Germinal center (tissue), 1 donor: ENCODE measurements around the gene RAB17.

Source experiments
- DNase-seq: peaks from one replicate; pipeline ENCODE4 v3.0.0; 2012; ENCODE audit warnings: mixed read lengths, low spot score

Gene RAB17, protein sequence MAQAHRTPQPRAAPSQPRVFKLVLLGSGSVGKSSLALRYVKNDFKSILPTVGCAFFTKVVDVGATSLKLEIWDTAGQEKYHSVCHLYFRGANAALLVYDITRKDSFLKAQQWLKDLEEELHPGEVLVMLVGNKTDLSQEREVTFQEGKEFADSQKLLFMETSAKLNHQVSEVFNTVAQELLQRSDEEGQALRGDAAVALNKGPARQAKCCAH

DNA sequence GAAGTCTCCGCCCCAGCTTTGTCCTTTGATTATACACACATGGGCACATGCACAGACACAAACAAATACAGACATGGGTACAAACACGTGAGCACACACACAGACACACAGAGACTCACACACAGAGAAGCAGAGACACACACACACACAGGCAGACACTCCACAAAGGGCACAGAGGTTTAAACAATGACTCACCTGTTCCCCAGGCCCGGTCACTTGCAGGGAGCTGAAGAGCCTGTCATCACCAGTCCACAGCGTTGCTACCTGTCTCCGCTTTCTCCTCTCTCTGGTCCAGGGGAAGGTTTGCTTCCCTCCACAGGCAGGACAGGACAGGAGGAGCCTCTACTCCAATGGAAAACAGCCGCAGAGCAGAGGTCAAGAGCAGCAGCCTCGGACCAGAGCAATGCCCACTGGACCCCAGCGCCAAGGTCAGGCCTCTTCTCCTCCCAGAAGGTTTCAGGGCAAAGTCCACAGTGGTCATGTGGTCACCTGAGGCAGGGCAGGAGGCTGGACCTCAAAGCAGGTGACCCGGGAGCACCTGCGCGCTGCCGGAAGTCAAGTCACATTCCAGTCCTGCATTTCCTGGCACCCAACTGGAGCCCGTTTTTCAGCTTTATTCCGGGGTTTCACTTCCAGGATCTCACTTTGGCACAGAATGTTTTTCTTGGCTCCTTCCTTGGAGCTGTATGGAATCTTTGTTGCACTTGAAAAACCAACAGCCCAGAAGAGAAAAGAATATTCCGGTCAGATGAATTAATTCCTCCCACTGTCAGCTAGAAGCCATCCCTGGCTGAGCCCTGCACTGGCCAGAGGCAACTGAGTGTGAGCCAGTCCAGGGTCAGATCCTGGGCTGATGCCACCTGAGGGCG lies at the start of gene RAB17:
Gene RAB17, minus strand, starts transcription at position 463 of the 869 bp plus-strand sequence. CDS start 4,580 bp downstream, outside the sequence.
- no peak for DNase-seq

DNA sequence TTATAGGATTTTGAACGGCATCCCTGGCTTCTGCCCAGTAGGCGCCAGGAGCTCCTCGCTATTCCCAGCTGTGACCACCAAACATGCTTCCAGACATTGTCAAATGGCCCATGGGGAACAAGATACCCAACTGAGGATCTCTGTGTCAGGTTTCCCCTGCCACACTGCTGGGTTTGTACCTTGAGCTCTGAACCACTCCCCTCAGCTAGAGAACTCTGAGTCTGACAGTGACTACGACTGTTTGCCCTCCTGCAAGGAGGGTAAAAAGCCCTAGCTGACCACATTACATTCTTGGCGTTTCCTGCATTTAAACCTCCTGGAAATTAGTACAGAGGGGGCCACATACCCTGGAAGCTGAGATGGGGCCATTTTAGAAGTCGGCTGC lies 49.3 kb upstream of the RAB17 start:
- no peak for DNase-seq

DNA sequence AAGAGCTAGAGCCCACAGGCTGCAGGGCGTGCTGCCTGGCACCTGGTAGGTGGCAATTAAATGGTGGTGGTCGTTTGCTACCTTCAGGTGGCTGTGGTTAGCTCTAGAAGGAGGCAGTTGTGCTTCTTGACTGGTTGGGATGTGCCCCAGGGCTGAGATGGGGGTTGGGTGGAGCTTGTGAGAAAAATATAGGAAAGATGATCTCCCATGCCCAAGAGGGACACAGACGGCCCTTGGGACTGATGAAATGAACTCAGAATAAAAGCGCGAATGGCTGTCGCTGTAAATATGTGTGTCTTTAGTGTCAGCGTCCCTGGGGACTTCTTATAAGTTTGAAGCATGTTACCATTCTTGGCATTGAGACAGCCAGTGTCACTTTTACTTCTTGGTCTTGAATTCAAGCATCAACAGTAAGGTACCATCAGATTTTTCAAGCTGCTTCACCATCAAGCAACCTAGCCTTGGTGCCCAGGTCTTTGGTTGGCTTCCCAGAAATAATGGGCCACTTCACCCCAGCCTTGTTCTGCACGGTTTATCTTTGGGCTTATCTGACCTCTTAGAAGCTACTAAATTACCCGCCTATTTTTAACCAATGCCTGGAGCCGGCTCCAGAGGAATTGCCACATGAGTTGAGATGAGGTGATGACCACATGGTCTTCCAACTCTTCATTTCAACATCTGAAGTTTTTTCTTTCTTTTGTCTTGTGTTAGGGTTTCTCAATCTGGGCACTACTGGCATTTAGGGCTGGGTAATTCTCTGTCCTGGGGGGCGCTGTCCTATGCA lies 48.7 kb upstream of the RAB17 start:
- no peak for DNase-seq

DNA sequence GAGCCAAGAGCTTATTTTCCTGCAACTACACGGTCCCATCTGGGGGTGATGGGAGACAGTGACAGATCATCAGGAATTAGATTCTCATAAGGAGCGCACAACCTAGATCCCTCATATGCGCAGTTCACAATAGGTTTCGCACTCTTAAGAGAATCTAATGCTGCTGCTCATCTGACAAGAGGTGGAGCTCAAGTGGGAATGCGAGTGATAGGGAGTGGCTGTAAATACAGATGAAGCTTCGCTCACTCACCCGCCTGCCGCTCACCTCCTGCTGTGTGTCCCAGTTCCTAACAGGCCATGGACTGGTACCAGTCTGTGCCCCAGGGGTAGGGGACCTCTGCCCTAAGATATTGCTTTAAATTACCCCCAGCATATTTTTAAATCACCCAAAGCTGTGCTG lies 47.6 kb upstream of the RAB17 start:
- DNase-seq, result no peak

DNA sequence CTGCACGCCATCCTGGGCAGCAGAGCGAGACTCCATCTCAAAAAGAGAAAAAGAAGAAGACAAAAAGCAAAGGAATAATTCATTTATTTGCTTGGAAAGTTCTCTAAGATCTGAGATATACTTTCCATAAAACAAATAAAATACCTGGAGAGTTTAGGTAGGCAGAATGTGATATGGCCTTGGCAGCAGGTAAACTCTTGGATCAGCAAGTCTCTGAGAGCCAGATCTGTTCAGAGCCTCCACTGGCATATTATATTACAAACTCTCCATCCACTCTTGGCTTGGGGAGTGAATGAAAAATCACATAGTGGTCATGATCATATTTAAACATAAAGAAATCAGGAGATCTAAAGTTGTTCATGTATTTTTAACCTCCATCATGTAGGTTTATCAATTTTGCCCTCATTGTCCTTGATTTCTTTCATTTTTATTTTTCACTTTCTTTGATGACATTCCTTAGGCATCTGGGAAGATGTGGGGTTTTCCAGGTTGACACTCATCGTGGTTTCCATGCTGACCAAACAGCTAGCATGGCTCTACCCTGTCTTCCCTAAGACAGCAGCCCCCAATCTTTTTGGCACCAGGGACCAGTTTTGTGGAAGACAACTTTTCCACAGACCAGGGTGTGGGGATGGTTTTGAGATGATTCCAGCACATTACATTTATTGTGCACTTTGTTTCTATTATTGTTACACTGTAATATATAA lies 47.0 kb upstream of the RAB17 start:
- no peak for DNase-seq

DNA sequence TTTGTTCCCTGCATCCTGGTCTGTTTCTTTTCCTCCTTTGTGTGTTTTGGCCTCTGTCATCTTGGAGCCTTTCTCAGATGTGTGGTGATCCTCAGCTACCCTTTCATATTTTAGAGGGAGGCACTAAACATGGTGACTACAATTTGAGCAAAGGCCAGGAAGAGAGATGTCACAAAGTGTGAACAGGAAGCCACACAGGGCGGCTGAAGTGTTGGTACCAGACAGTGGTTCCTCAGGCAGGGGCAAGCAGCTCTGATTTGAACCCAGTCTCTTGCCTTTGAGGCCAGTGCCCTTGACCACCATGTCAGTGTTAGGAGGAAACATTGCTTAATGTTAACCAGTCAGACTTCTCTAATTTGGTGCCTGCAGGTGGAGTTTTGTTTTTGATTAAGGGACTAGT lies 46.0 kb upstream of the RAB17 start:
- DNase-seq, result no peak

DNA sequence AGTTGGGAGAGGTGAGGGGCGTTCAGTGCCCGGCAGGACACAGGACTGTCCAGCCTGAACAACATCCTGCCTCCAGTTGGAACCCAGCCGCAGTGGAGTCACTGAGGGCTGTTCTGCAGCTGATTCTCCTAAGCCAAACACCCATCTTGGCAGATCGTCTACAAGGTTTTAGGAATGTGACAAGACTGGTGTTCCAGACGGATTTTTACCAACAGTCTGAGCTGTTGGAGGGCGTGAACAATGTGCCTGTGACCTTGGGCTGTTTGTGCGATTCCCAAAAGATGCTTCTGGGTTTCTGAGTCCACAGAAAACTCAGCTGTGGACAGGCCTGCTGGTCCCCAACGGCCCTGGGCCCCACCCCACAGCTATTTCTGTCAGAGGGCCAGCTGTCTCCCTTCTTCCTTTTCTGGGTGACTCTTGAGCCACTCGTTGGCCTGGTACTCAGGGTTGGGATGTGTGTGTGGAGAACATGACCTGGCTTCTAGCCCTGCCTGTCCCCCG lies 42.6 kb upstream of the RAB17 start:
- DNase-seq, result no peak

DNA sequence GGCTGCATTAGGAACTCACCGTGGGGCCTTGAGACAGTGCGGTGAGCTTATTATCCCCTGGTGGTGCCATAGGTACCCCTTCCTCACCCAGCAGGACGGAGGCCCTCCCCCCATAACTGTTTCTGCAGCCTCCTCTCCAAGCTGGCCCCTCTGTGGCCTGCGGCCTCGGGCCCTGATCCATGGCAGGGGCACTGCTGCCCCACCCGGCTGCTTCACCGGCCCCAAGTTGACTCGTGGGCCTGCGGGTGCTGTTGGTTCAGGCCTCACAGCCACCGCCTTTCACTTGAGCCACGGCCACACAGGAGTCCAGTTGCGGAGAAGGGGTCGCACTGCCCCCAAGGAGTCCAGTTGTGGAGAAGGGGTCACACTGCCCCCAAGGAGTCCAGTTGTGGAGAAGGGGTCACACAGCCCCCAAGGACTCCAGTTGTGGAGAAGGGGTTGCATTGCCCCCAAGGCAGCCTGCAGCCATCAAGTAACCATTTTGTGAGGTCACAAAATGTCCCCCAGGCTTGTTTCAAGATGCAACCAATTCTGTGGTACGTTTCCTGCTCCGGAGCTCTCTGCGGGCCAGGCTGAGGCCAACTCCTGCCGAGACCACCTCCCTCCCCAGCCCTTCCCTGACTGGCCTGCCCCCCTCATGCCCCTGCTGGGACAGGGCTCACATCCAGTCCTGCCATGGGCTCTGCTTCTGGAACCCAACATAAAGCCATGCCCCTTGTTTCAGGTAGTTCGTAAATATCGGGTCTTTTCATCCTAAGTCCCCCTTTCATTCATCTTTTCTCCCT lies 41.5 kb upstream of the RAB17 start:
- no peak for DNase-seq

DNA sequence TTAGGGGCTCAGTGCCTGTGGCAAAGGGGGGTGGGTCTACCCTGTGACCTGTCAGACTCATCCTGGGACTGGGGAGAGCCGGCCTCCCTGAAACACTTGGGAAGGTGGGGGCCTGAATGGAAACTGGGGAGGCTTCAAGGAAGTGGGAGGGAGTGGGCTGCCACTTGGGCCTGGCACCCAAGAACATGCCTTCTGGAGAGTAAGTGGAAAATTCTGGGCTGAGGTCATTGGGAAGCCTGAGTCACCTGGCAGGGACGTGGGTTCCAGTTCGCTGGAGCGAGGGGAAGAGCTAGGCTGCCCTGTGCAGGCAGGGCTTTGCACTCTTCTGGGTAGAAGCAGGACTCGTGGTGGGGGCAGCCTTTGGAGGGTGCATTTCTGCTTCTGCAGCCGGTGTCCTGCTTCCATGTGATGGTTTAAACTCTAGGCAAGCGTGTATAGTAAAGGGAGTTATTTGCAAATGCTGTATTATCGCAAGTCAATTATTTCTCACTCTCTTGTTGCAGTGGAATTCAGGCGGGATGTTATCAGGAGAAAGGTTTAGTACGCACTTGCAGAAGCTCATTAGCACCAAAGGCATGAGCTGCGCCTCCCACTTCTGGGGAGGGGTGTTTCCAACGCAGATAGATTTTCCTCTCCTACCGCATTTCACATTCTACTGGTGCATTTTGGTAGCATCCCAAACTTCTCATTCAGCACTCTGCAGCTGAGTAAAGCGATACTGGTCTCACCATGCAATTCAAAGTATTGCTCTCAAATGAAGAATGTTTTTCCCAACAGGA lies 40.7 kb upstream of the RAB17 start:
- DNase-seq, result no peak

DNA sequence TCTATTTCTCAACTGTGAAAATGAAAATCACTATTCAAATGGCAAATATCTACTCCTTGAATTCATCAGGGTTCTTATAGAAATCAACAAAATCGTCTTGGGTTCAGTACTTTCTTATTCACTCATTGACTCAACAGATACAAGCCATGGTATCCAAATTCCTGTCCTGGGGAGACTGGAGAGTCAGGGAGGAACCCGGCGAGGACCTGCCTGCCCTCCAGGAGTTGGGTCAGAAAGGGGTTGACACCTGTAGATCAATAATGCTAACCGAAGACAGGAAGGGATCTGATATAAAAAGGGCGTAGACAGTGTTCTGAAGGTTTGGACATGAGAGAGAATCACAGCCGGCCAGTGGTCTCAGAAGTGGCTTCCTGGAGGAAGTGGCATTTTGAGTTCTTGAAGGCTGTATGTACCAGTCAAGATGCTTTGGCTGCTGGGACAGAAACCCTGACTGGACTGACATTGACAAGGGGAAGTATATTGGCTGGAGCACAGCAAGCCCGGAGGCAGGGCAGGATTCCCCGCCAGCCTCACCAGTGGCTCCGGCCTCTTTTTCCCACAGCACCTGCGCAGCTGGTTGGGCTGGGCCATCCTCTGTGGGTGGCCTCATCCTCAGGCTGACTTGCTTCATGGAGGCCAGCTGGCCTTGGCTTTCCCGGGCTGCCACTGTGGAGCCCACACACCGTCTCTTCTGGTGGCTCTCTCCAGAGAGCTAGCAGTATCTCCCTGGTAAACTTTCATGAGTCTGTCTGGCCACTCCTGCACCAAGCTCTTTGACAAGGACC lies 39.9 kb upstream of the RAB17 start:
- DNase-seq, result no peak

DNA sequence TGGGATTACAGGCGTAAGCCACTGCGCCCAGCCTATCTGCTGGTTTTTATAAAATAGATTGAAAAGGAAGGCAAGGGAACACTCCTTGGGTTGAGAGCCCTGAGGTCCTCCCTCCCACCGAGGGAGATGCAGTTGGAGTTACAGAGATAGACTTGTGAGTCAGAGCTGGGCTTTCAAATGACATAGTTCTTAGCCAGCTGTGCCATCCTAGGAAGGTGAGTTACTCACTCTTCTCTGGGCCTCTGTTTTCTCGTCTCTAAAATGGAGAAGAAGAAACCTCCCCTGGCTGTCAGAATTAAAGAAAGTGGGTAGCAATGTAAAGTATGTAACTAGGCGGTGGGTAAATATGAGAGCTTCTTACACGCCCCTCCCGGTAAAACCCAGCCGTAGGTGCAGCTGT lies 39.2 kb upstream of the RAB17 start:
- DNase-seq, result no peak

DNA sequence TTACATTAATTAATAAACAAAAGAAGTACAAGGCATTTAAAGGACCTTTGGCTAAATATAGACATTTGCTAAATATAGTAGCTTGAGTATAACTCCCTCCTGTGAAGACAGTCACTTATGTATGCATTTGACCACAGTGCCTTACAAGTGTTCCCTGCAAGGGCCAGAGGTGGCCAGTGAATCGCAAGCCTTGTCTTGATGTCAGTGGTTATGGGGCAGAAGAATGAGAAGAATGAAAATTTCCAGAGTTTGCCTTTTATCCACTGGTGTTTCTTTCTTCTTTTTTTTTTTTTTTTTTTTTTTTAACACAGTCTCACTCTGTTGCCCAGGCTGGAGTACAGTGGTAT lies 38.6 kb upstream of the RAB17 start:
- no peak for DNase-seq

DNA sequence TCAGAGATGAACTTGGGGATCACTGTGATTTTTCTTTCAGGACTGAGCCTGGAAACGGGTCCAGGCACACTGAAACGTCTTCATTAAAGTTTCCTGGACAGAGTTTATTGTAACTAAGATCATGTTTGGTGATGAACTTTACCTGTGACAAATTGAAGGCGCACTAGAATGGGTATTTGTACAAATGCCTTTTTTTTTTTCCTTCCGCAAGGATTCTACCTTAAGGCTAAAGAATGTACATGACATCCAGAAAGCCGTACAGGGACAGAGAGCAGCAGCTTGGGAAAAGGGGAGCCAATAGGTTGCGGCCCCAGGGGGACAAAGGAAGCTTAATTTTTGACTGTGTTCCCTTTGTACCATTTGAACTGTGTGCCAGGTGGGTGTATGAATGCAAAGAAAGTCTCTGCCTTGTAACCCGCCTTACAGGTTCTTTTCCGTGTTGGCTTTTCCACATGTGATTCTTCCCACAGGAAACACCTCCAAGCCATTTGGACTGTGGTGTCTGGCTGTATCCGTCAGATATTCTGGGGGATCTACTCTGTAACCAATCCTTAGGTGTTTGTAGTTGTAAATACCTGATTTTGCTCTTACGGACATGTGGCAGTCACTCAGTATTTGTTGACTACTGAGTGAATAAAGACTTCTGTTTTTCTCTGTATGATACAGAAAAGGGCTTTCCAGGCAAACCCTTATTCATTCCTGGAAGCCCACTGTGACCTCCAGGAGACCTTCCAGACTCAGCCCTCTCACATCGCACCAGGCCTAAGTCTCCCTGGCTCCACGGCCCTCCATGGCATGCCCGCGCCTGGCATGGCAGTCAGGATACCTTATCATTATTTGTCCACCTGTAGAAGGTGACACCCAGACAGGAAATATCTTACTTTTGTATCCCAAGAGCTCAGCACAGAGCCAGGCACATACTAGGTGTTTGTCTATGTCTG lies 38.0 kb upstream of the RAB17 start:
- DNase-seq, result no peak

DNA sequence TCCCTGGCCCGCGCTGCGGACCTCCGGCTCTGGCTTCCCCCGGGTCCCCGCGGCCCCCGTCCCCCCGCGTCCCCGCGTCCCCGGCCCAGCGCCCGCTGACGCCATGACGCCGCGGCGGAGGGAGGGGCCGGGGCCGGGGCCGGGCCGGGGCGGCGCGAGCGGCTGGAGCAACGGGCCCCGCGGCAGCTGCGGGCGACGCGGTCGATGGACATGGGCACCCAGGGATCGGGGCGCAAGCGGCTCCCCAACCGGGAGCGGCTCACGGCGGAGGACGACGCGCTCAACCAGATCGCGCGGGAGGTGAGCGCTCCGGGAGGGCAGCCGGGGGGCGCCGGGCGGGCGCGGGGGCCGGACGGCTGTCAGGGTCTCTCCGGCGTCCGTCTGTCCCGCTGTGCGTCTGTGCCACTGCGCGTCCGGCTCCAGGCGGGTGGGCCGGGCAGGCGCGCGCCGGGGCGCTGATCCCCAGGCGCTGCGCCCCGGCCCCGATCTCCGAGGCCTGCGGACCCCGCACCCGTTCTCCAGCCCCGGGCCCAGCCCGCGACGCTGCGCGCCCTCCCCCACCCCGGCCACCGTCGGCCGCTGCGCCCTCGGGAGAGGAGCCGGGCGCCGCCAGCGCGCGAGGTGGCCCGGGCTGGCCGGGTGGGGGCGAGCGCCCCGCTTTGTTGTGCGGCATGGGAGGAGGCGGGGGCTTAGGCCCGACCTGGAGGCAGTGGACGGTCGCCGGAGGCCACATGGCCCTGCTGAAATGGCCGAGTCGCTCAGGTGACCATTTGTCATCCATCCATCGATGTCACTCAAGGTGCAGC lies 37.1 kb upstream of the RAB17 start, which contains the start of gene LRRFIP1:
Gene LRRFIP1, plus strand, starts transcription at position 147 of the 806 bp plus-strand sequence. Its CDS starts 58 bp downstream, at position 205.
- DNase-seq, result no peak

DNA sequence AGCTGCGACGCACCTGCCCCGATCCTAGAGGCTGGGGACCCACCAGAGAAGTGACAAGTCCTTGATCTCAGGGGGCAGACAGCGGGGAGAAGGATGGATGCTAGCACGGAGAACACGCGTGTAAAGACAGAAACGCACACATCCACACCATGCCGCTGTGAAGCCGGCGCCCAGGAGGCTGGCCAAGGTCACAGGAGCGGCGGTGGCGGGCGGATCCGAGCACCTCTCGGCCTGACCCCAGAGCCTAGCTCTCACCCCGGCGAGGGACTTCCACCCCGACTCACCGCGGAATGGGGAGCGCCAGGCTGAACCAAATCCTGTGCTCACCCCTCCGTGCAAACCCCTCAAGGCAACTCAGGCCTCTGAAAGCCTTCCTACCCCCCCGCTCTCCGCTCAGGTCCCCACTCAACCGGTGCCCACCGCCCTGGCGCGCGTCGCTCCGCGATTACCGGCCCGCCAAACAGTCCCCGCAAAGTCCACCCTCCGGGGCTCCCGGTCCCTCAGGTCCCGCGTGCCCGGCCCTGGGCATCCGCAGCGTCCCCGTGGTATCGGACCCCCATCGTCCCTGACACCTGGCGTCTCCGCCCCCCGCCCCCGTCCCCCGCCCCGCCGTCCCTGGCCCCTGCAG lies 36.4 kb upstream of the RAB17 start:
- no peak for DNase-seq

DNA sequence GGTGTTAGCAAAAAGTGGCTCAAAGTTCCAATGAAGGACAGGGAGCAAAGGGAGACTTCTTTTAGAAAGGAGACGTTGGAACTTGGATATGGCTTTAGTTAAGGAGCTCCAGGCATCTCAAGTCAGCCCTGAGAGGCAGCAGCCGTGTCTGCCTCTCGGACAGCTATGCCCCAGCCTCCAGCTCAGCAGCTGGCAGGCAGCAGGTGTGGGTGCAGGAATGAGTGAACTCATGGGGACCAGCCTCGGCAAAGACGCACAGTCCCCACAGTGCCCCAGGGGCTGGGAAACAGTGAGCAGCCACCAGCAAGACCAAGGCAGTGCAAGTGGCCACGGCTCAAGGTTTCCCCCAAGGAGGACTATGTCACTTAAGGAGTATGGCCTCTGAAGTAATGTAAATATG lies 35.2 kb upstream of the RAB17 start:
- DNase-seq, result no peak

DNA sequence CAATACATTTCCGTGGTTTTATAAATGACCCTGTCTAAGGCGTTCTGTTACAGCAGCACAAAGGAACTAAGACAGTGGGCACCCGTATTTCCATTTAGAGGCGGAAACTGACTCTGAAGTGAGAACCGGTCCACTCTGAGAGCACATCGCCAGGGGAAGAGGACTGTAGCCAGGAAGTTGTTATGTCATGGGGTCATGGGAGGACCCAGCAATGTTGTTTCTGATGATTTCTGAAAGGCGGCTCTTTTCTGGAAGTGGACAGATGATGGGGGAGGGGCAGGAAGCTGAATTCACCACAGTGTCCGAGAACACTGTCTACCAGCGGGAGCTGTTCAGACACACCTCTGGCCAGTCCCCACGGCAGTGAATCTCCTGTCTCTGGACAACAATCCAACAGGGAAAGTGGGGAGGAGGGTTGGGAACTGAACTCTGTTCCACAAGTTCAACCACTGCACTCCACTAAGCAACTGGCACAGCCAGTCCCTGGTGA lies 34.7 kb upstream of the RAB17 start:
- no peak for DNase-seq
